GM21526 (cell line): ENCODE measurements around the gene RHAG.
A peak's percentile ranks its signal among the peaks of the same experiment; 100 is the strongest.
"Not testable (repeated sequence)": the region's sequence is repeated elsewhere in the genome, so short reads cannot be mapped to it uniquely, and the experiment has no call there.

Experiments
- ATAC-seq: cut with Tn5 transposase; IDR thresholded peaks from one replicate; pipeline ENCODE4 v1.9.1; 2021; ENCODE audit warnings: moderate library complexity; ENCODE audit not compliant: unreplicated experiment, low FRiP score

Gene RHAG

GRCh38 chr6:49637350-49637731 is 702 bp upstream of the RHAG start:
- ATAC-seq = no peak

DNA sequence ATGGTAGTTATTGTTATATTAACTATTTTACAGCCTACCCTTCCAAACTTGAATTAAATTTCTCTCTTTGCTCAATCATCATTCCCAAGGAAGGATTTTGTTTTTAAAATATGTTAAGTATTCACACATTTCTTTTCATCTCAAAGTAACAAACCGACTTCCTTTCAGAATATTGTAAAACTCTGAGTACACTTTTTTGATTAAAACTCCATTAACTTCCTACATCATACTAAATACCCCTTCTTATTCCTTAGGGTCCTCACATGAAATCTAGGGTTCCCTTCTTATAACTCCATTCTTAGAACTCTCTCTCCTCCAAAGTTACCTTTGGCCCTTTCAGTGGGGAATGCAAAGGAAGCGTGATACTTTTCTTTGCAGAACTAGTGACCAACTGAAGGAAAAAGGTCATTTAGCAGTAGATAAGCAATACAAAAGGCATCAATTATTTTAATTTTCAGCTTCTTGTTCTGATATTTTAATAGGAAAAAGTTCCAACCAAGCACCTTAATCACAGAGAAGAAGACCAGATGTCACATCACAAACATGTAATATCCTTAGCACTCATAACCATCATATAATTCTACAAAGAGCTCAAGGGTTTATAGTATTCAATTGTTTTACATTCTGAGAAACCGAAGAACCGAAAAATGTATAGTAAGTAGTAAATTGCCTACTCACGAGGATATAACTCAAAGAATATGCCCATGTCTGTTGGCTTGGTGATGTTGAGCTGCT is 494 bp downstream of the RHAG start:
- ATAC-seq = no peak

GRCh38 chr6:49635480-49635879 is 1.2 kb downstream of the RHAG start:
- ATAC-seq = no peak

DNA sequence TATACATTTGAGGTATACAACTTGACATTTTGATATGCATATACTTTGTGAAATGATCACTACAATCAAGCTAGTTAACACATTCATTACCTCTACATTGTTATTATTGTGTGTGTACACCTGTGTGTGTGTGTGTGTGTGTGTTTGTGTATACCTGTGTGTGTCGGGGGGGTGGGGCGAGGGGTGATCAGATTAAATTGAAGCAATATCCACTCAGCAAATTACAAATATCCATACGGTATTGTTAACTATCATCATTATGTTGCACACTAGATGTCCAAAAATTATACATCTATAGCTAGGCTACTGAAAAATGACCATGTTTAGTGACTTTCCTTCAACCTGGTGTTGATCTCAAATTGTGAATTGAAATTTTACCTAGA is 1.8 kb downstream of the RHAG start:
- no peak for ATAC-seq

DNA sequence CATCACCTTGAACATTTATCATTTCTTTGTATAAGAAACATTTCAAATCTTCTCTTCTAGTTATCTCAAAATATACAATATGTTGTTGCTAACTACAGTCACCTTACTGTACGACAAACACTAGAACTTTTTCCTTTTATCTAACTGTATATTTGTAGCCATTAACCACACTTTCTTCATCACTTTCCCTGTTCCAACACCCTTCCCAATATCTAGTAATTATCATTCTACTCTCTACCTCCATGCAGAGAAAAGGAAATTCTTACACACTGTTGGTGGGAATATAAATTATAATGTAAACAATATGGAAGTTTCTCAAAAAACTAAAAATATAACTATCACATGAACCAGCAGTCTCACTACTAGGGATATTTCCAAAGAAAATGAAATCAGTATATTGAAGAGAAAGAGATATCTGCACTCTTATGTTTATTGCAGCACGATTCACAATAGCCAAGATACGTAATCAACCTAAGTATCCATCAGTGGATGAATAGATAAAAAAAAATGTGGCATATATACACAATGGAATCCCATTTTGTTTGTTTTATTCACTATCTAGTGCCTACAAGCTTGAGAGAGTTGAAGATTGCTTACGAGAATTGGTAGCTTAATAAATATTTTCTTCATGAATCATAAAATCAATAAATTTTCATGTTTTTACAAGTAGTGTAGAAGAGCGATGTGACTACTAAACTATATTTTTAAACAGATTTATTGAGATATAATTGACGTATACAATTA is 2.4 kb downstream of the RHAG start:
- no peak for ATAC-seq

DNA sequence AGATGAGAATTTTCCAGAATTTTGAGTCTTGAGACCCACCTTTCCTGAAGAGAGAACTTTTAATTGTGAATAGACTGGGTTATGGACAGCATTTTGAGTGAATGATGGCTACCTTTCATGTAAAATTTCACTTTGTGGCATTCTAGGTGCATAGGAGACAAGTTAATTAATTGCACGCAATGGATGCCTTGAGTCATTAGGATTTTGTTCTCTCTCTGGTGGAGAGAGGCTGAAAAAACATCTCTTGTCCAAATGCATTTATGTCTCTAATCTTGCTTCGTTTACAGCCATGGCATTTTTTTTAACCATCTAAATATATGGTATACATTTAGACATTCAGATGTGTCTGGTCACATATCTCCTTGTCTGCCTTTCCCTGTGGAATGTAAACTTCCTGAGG is 3.1 kb downstream of the RHAG start:
- ATAC-seq = no peak

DNA sequence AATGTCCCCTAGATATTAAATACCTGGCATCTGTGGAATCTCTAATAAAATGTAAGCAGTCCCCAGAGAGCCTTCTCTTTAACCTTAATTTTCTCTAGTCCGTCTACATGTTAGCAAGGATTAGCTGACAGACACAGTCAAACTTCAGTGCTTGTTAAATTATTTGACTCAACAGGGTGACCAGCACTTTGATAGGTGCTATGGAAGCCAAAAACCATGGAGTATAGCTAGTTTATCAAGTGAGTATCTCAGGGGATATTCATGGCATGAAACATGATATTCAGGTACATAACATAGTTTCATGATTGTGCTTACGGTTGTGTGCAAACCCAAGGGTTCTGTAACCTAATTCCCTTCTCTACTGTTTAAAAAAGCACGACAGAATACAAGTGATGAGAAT is 3.9 kb downstream of the RHAG start:
- no peak for ATAC-seq

DNA sequence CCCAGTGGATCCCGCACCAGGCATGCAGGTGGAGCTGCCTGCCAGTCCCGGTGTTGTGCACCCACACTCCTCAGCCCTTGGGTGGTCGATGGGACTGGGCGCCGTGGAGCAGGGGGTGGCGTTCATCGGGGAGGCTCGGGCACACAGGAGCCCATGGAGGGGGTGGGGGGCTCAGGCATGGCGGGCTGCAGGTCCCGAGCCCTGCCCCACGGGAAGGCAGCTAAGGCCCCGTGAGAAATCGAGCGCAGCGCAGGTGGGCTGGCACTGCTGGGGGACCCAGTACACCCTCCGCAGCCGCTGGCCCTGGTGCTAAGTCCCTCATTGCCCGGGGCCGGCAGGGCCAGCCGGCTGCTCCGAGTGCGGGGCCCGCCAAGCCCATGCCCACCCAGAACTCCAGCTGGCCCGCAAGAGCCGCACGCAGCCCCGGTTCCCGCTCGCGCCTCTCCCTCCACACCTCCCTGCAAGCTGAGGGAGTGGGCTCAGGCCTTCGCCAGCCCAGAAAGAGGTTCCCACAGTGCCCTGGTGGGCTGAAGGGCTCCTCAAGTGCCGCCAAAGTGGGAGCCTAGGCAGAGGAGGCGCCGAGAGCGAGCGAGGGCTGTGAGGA is 7.1 kb downstream of the RHAG start:
- ATAC-seq = not testable (repeated sequence)

GRCh38 chr6:49626811-49627210 is 9.8 kb downstream of the RHAG start:
- no peak for ATAC-seq

DNA sequence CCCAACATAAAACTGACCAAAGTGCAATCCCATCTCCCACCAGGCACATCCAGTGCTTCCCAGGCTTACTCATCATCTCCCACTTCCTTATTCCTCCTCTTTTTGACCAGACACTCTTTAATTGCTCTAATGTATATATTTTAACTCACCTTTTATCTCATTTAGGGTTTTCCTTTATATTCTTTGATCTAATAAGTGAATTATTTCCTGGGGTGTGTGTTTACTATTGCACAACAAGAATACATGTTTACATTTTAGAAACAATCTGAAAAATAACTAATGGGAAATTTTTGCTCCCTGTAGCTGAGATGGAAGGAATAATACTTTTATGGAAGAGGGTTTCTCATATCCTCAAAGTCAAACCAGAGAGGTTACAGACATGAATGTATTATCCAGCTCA is 18.4 kb downstream of the RHAG start:
- no peak for ATAC-seq

DNA sequence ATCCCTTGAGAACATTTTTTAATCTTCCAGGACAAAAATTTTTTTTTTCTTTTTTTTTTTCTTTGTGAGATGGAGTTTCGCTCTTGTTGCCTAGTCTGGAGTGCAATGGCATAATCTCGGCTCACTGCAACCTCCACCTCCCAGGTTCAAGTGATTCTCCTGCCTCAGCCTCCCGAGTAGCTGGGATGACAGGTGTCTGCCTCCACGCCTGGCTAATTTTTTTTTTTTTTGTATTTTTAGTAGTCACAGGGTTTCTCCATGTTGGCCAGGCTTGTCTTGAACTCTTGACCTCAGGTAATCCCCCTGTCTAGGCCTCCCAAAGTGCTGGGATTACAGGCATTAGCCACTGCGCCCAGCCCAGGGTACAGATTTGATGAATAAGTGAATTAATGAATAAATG is 22.5 kb downstream of the RHAG start:
- ATAC-seq = not testable (repeated sequence)

DNA sequence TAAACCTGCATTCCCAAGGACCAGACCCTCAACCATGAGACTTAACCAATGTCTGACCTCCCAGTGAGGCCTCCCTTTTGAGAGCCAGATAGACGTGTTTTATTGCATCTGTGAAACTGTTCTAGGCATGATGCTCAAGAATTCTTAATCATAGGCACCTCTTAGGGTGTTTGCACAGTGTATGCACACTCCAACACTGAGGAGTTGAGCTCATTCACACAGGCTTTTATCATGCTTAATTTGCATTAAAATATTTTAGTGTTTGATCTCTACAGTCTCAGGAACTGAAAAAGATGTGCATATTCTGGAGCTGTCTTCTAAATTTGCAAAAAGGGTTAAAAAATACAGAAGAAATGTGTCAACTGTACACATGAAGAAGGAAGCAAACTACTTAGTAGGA is 27.4 kb downstream of the RHAG start:
- ATAC-seq = no peak

DNA sequence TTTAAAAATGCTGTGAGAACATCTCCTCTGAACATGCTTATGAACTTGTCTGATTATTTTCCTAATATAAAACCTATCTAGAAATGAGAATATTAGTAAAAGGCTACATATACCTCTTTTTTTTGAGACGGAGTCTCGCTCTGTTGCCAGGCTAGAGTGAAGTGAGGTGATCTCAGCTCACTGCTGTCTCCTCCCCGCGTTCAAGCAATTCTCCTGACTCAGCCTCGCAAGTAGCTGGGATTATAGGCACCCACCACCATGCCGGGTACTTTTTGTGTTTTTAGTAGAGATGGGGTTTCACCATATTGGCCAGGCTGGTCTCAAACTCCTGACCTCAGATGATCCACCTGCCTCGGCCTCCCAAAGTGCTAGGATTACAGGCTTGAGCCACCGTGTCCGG is 28.4 kb downstream of the RHAG start:
- not testable (repeated sequence) for ATAC-seq

DNA sequence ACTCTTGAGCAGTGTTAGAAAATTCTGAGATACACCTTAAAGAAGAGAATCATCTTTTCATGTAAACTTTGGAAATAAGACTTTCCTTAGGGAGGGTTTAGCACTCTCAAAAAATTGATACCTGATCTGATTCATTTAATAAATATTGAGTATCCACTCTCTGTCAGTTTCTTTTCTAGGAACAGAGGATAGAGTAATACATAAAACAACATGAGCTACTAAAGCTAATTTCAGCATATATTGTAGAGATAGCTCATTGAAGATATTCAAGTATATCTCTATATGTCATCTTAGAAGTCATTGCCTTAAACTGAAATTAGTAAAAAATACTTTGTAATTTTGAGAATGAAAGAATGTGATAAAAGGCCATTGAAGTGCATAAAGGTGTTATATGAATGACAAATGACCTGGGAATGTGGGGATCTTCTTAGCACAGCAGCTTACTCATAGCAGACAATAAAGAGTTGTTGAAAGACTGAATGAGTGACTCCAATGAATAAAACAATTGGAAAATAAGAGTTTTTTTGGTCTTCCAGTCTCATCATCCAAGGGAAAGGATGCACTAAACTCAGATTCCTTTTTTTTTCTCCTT is 29.2 kb downstream of the RHAG start:
- ATAC-seq = peak; percentile 9

DNA sequence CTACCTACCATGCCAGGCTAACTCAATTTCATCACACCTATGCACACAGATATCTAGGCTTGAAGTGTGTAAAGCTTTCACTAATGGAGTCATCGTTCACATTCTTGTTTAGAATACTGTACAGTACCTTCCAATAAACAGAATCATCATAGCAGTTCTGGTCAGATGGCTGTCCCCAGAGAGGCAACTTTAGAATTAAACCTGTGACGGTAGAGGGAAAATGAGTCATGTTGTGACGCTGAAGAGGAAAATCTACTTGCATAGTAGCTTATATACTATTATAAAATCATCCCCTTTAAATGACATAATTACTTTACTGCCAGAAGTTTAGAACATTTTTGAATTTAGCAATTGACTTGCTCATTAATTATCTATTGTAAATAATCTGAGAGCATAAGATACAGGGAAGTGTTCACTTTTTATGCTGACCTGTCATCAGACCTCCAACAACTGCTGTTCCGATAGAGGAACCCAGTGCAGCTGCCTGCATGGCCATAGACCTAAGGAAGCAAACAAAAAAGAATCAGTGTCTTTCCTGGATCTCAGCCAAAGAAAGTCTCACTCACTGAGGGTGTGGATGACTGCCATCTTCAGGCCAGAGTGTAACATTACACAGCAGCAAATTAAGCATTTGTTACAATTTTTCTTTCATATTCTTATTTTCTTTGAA is 29.8 kb downstream of the RHAG start:
- peak; percentile 99 for ATAC-seq

- not testable (repeated sequence) for ATAC-seq
Observed at GRCh38 chr6:49604080-49604479, 32.6 kb downstream of the RHAG start.

DNA sequence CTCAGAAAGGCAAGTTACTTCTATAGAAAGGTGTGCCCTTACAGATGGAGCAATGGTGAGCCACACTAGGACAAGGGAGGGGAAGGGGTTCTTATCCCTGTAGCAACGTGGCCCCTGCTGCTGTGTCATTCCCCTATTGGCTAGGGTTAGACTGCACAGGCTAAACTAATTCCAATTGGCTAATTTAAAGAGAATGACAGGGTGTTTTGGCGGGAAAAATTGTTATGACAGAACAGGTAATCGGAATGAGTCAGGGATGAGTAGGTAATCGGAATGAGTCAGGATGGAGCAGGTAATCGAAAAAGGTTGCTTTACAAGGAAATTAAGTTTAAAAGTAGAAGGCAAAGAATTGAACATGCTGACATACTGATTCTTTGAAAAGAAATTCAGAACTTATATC is 49.4 kb downstream of the RHAG start:
- ATAC-seq = not testable (repeated sequence)

GRCh38 chr6:49582529-49582928 is 54.1 kb downstream of the RHAG start:
- ATAC-seq = no peak

DNA sequence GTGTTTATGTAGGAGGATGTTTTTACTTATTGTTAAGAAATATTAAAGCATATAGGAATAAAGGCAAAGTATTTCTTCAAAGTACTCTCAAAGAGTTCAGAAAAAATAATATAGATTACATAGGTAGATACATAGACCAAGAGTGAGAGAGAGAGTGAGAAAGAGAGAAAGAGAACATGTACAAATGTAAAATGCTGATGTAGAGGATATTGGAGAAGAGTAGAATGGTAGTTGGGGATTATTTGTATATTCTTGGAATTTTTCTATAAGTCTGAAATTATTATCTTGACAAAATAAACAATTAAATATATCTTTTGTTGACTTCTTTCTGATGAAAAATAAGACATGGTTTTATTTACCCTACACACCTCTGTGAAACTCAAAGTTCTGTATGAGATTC is 57.0 kb downstream of the RHAG start:
- ATAC-seq = no peak

- ATAC-seq = no peak
Observed at GRCh38 chr6:49576618-49577017, 60.0 kb downstream of the RHAG start.
